Measurements from ENCODE around the gene SCUBE1.

DNA sequence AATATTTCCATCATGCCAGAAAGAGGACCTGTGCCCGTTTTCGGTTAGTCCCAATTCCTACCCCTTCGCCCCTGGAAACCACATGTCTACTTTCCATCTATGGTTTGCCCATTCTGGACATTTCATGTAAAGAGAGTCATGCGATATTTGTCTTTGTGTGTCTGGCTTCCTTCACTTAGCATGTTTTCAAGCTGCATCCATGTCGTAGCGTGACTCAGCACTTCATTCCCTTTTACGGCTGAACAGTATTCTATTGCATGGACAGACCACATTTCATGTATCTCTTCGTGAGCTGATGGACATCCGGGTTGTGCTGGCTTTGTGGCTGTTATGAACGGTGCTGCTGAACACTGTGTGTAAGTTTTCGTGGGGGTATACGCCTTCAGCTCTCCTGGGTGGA is 43.4 kb downstream of the SCUBE1 start:
- TF ChIP-seq, protein P1, sequence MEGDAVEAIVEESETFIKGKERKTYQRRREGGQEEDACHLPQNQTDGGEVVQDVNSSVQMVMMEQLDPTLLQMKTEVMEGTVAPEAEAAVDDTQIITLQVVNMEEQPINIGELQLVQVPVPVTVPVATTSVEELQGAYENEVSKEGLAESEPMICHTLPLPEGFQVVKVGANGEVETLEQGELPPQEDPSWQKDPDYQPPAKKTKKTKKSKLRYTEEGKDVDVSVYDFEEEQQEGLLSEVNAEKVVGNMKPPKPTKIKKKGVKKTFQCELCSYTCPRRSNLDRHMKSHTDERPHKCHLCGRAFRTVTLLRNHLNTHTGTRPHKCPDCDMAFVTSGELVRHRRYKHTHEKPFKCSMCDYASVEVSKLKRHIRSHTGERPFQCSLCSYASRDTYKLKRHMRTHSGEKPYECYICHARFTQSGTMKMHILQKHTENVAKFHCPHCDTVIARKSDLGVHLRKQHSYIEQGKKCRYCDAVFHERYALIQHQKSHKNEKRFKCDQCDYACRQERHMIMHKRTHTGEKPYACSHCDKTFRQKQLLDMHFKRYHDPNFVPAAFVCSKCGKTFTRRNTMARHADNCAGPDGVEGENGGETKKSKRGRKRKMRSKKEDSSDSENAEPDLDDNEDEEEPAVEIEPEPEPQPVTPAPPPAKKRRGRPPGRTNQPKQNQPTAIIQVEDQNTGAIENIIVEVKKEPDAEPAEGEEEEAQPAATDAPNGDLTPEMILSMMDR (IDR thresholded peaks at IDR 0.05): no peak
- TF ChIP-seq EP300 (IDR thresholded peaks at IDR 0.05): no peak
